ENCODE measurements around the gene TDRKH.

DNA sequence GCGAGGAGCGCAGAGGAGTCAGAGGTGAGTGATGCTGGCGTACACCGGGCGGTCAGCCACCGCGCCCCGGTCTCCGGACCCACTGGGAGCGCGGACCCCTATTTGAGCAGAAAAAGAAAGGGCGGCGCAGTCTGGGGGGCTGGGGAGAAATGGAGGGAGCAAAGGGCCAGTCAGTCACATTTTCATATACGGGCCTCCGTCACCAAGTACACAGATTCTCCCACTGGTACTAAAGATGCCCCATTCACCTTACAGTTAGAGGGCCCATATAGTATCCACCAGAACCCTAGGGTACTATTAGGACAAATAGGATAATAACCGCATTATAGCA, 48.7 kb upstream of the TDRKH start:
- TF ChIP-seq TAF1 (IDR thresholded peaks at IDR 0.05; ENCODE audit: borderline replicate concordance, insufficient read depth, low read length) (no peak), POLR2AphosphoS5 (IDR thresholded peaks at IDR 0.05; ENCODE audit: low read depth, low read length) (no peak), SIN3A (IDR thresholded peaks at IDR 0.05; ENCODE audit: borderline replicate concordance, insufficient read depth, low read length) (no peak), FOXP2 (optimal IDR thresholded peaks at IDR 0.05; ENCODE audit: borderline replicate concordance, extremely low read depth, extremely low read length, insufficient read depth) (no peak), REST (IDR thresholded peaks at IDR 0.05; ENCODE audit: insufficient read depth in 1 of 2, low read depth in 2 of 2, low read length in 2 of 2) (no peak)

Data from PFSK-1 (cell line).